Endothelial cell of umbilical vein (primary cell): ENCODE data around the gene GATAD2A. TPM values are rescaled to one million over a fixed set of nuclear protein-coding genes. Genes with fewer than 3 reads are reported as not detected.

ENCODE experiments used
- BruUV-seq: library from RNA; stranded (reverse); fragments of 400-500 nt; replicated peaks from 2 replicates; lab custom pipeline; 2021; lab: Mats Ljungman, UMichigan
- CTCF ChIA-PET: fragments of 300-600, 350-600 bp; sonication (Branson Sonifier 250); formaldehyde crosslinking; loops from one replicate; lab custom pipeline; 2021; ENCODE audit warnings: antibody characterized with exemption, inconsistent platforms; lab: Charles Lee
- POLR2A ChIA-PET: fragments of 300-600, 350-600 bp; sonication (Branson Sonifier 250); formaldehyde crosslinking; loops from one replicate; lab custom pipeline; 2021; ENCODE audit warnings: antibody characterized with exemption, inconsistent platforms; lab: Charles Lee
- DNase-seq: peaks from one replicate; pipeline ENCODE4 v3.0.0-alpha.2; 2011; ENCODE audit warnings: low read depth, low spot score
- FAIRE-seq: peaks from 2 replicates; lab custom pipeline; 2011; peaks lifted over from hg19 to GRCh38; lab: Jason Lieb, UNC
- H2AFZ ChIP-seq: 2 replicates; pipeline ENCODE4 v1.6.0; 2012; ENCODE audit warnings: low read depth, low read length, control low read depth, inconsistent platforms
- H3K27ac ChIP-seq: 2 replicates; pipeline ENCODE4 v1.5.1; 2011; ENCODE audit warnings: low read depth, mild to moderate bottlenecking, control low read depth, low read length, moderate library complexity; ENCODE audit not compliant: insufficient read depth
- H3K27me3 ChIP-seq, 2 experiments: 2 replicates each; pipeline versions ENCODE4 v1.6.0 to v1.6.1; 2011; ENCODE audit warnings: low read length in 2 of 2, mixed read lengths in 1 of 2; ENCODE audit not compliant: control insufficient read depth in 2 of 2, insufficient read depth in 2 of 2
- H3K36me3 ChIP-seq, 2 experiments: 2 replicates in 1 of 2; 3 replicates in 1 of 2; pipeline ENCODE4 v1.5.1; 2011; ENCODE audit warnings: low read length in 2 of 2, mild to moderate bottlenecking in 1 of 2, moderate library complexity in 1 of 2; ENCODE audit not compliant: control insufficient read depth in 2 of 2, insufficient read depth in 2 of 2; ENCODE audit errors: extremely low read depth in 1 of 2
- H3K4me1 ChIP-seq: 3 replicates; pipeline ENCODE4 v1.5.1; 2011; ENCODE audit warnings: mild to moderate bottlenecking, low read length; ENCODE audit not compliant: control insufficient read depth, insufficient read depth; ENCODE audit errors: extremely low read depth
- H3K4me2 ChIP-seq: 2 replicates; pipeline ENCODE4 v1.6.1; 2011; ENCODE audit warnings: low read length, control low read depth, mixed read lengths; ENCODE audit not compliant: insufficient read depth
- H3K4me3 ChIP-seq, 3 experiments: fragments of 200-600 bp in 1 of 3; sonication (generic), shearing (Covaris generic) in 1 of 3; replicated peaks in 1 of 3; 2 replicates each; pipeline ENCODE4 v1.5.1; 2011 to 2016; ENCODE audit warnings: control low read depth in 3 of 3, low read length in 3 of 3, mild to moderate bottlenecking in 2 of 3, inconsistent platforms in 1 of 3, low read depth in 1 of 3, moderate library complexity in 1 of 3; ENCODE audit not compliant: insufficient read depth in 1 of 3
- H3K79me2 ChIP-seq: 2 replicates; pipeline ENCODE4 v1.6.0; 2012; ENCODE audit warnings: low read length, inconsistent platforms; ENCODE audit not compliant: control insufficient read depth, insufficient read depth
- H3K9ac ChIP-seq: replicated peaks from 2 replicates; pipeline ENCODE3; 2011; ENCODE audit warnings: low read length, control low read depth; ENCODE audit not compliant: insufficient read depth; ENCODE audit errors: extremely low read depth
- H3K9me1 ChIP-seq: replicated peaks from 3 replicates; pipeline ENCODE4 v1.6.0; 2011; ENCODE audit warnings: mild to moderate bottlenecking, low read length; ENCODE audit not compliant: control insufficient read depth, insufficient read depth; ENCODE audit errors: extremely low read depth
- H3K9me3 ChIP-seq: replicated peaks from 2 replicates; pipeline ENCODE4 v1.5.1; 2012; ENCODE audit warnings: low read length, inconsistent platforms; ENCODE audit not compliant: control insufficient read depth, insufficient read depth
- H4K20me1 ChIP-seq: replicated peaks from 2 replicates; pipeline ENCODE3; 2011; ENCODE audit warnings: mild to moderate bottlenecking, low read length; ENCODE audit not compliant: control insufficient read depth, insufficient read depth; ENCODE audit errors: extremely low read depth
- CTCF ChIP-seq, 2 donors: IDR thresholded peaks; 1 replicate in 1 of 2; 2 replicates in 1 of 2; pipeline ENCODE4 v1.5.1; 2011; ENCODE audit warnings: low read length in 2 of 2, mild to moderate bottlenecking in 2 of 2, moderate library complexity in 2 of 2, control low read depth in 1 of 2, inconsistent platforms in 1 of 2, low read depth in 1 of 2; ENCODE audit not compliant: insufficient read depth in 1 of 2; ENCODE audit errors: extremely low read depth in 1 of 2
- EZH2 ChIP-seq: IDR thresholded peaks from 2 replicates; pipeline ENCODE4 v1.6.1; 2012; ENCODE audit warnings: borderline replicate concordance, low read depth, mild to moderate bottlenecking, moderate library complexity, low read length, inconsistent platforms; ENCODE audit not compliant: severe bottlenecking
- MYC ChIP-seq: IDR thresholded peaks from one replicate; pipeline ENCODE4 v1.6.1; 2011; ENCODE audit warnings: mild to moderate bottlenecking, low read depth, low read length
- POLR2A ChIP-seq: IDR thresholded peaks from 2 replicates; pipeline ENCODE4 v1.6.1; 2012; ENCODE audit warnings: low read depth, mild to moderate bottlenecking, control low read depth, low read length
- dilution Hi-C: fragments of 300-500 bp; cut with MboI; formaldehyde crosslinking; loops from one replicate; pipeline ENCODE4 v1.15.0; 2019; ENCODE audit warnings: low sequenced_read_pairs; ENCODE audit not compliant: extremely low pct_ligation_motif_present
- intact Hi-C: fragments of 100-400 bp; cut with micrococcal nuclease; formaldehyde crosslinking; loops from one replicate; pipeline ENCODE4 v1.10.0; 2022
- polyA plus RNA-seq, 4 experiments: library from polyadenylated mRNA; depleted of rRNA in 3 of 4; stranded (reverse) in 3 of 4; unstranded in 1 of 4; fragments of >200 nt; gene quantifications; 2 replicates each; pipeline versions ENCODE4 v1.2.1 to v1.2.3, GENCODE V29; 2011 to 2012; ENCODE audit warnings: missing spikeins in 1 of 4
- total RNA-seq: library from RNA; stranded (reverse); gene quantifications from 2 replicates; pipeline ENCODE4 v1.2.3, GENCODE V29; 2021

GATAD2A gene
- total and polyA plus RNA-seq, 2 donors (not counting 3 experiments of a cell fraction or from before 2014, with no cell fraction given), result 27.3 to 134 TPM

- no peak overlapping the region for H2AFZ ChIP-seq
- FAIRE-seq, result no peak
These were observed 127.6 kb downstream of the GATAD2A start for GRCh38 chr19:19532806-19533701.

GRCh38 chr19:19533841-19534240, 128.4 kb downstream of the GATAD2A start:
- no peak overlapping the region for H3K4me2 ChIP-seq
- CTCF ChIA-PET, result interaction anchor here (3.0 to 5.6 kb wide), 2 partner anchors 18 to 111 kb away, joined by 29 to 44 read pairs; partner anchors contain the start of gene GMIP
- POLR2A ChIA-PET, result no interaction called here
- H3K4me3 ChIP-seq, result no peak overlapping the region
- H3K4me1 ChIP-seq, result no peaks in the 10 kb centered on the region
- H2AFZ ChIP-seq, result no peak overlapping the region
- intact Hi-C loops, result no loop called here
- dilution Hi-C loops, result no loop called here
- FAIRE-seq, result no peak
- no peaks in the 10 kb centered on the region for H3K36me3 ChIP-seq
- no peak overlapping the region for H3K27ac ChIP-seq
- no peak for DNase-seq
- H3K27me3 ChIP-seq, result peaks cover 11 to 13% of the 10 kb centered on the region in 2 experiments
- TF ChIP-seq CTCF (IDR thresholded peaks at IDR 0.05; ENCODE audit: extremely low read depth in 1 of 2, insufficient read depth in 1 of 2, low read depth in 1 of 2, low read length in 2 of 2), result no peak
- H3K9me1 ChIP-seq, result no peaks in the 10 kb centered on the region
- H4K20me1 ChIP-seq, result no peaks in the 10 kb centered on the region
- H3K9ac ChIP-seq, result no peak overlapping the region
- BruUV-seq, result no TSS peak
- no peaks in the 10 kb centered on the region for H3K9me3 ChIP-seq
- no peaks in the 10 kb centered on the region for H3K79me2 ChIP-seq

More at GRCh38 chr19:19532806-19533701, 127.6 kb downstream of the GATAD2A start:
- DNase-seq, result no peak
- Histone ChIP-seq H3K36me3 (no peaks in the 10 kb centered on the region), H3K27me3 (peaks cover 4 to 5% of the 10 kb centered on the region in 2 experiments), H3K4me2 (no peak overlapping the region), H3K4me1 (no peaks in the 10 kb centered on the region), H4K20me1 (no peaks in the 10 kb centered on the region), H3K27ac (no peak overlapping the region), H3K9ac (no peak overlapping the region), H3K9me1 (no peaks in the 10 kb centered on the region), H3K79me2 (no peaks in the 10 kb centered on the region), H3K9me3 (no peaks in the 10 kb centered on the region), H3K4me3 (no peak overlapping the region)
- TF ChIP-seq POLR2A (no peak), EZH2 (no peak), MYC (no peak)
- dilution Hi-C loops (no loop called here), intact Hi-C loops (loop anchor here (1.0 kb wide), 2 partner anchors 21 to 111 kb away; no protein-coding TSS in a partner anchor)
- BruUV-seq, result no TSS peak
- ChIA-PET POLR2A (no interaction called here), CTCF (interaction anchor here (1.0 to 5.6 kb wide), 15 partner anchors 8 to 427 kb away, joined by 3 to 45 read pairs (median 4); partner anchors contain the start of genes GMIP and ZNF101)
